ENCODE data around the gene CELF6.
A peak's percentile ranks its signal among the peaks of the same experiment; 100 is the strongest.

The CELF6 gene

GRCh38 chr15:72319985-72320671 lies at the start of gene CELF6:
TSS of gene CELF6 (minus strand) at chr15:72320157. CDS start at chr15:72319874, 283 bp downstream.
- DNase-seq = peak; percentile 83

GRCh38 chr15:72368899-72369298 lies 48.9 kb upstream of the CELF6 start:
- no peak for DNase-seq

- DNase-seq = no peak
These were observed 48.4 kb upstream of the CELF6 start for GRCh38 chr15:72368325-72368724.

- no peak for DNase-seq
These were observed 45.9 kb upstream of the CELF6 start for GRCh38 chr15:72365844-72366243.

- DNase-seq = no peak
These were observed 41.2 kb upstream of the CELF6 start for GRCh38 chr15:72361176-72361575.

- no peak for DNase-seq
These were observed 38.8 kb upstream of the CELF6 start for GRCh38 chr15:72358650-72359171.

GRCh38 chr15:72358121-72358520 lies 38.2 kb upstream of the CELF6 start:
- DNase-seq = no peak

GRCh38 chr15:72354496-72354895 lies 34.5 kb upstream of the CELF6 start:
- no peak for DNase-seq

GRCh38 chr15:72353266-72353665 lies 33.3 kb upstream of the CELF6 start:
- no peak for DNase-seq

GRCh38 chr15:72345806-72346205 lies 25.8 kb upstream of the CELF6 start:
- no peak for DNase-seq

- no peak for DNase-seq
These were observed 25.3 kb upstream of the CELF6 start for GRCh38 chr15:72345280-72345679.

GRCh38 chr15:72344602-72345001 lies 24.6 kb upstream of the CELF6 start:
- no peak for DNase-seq

GRCh38 chr15:72342385-72342784 lies 22.4 kb upstream of the CELF6 start:
- no peak for DNase-seq

- no peak for DNase-seq
These were observed 21.4 kb upstream of the CELF6 start for GRCh38 chr15:72341361-72341760.

GRCh38 chr15:72340366-72340765 lies 20.4 kb upstream of the CELF6 start:
- no peak for DNase-seq

- DNase-seq = no peak
These were observed 19.8 kb upstream of the CELF6 start for GRCh38 chr15:72339777-72340177.

GRCh38 chr15:72338617-72339321 lies 18.8 kb upstream of the CELF6 start:
- DNase-seq = no peak

- DNase-seq = no peak
These were observed 18.2 kb upstream of the CELF6 start for GRCh38 chr15:72338148-72338547.

- DNase-seq = no peak
These were observed 14.9 kb upstream of the CELF6 start for GRCh38 chr15:72334842-72335241.

- no peak for DNase-seq
These were observed 11.1 kb upstream of the CELF6 start for GRCh38 chr15:72331021-72331420.

GRCh38 chr15:72323752-72324151 lies 3.8 kb upstream of the CELF6 start:
- DNase-seq = no peak

- no peak for DNase-seq
These were observed 485 bp downstream of the CELF6 start for GRCh38 chr15:72319360-72319984.

GRCh38 chr15:72318408-72318942 lies 1.5 kb downstream of the CELF6 start:
- no peak for DNase-seq

Data from NCI-H1417 treated with DMSO at 0.1 percent for 48 hours (cell line).